GM19395 (cell line): Measurements from ENCODE around the gene CFAP46.
"Not testable (repeated sequence)": the region's sequence is repeated elsewhere in the genome, so short reads cannot be mapped to it uniquely, and the experiment has no call there.

Experiments used
- ATAC-seq: cut with Tn5 transposase; IDR thresholded peaks from one replicate; pipeline ENCODE4 v1.9.1; 2021; ENCODE audit warnings: mild to moderate bottlenecking, moderate library complexity; ENCODE audit not compliant: unreplicated experiment

CFAP46 gene

DNA sequence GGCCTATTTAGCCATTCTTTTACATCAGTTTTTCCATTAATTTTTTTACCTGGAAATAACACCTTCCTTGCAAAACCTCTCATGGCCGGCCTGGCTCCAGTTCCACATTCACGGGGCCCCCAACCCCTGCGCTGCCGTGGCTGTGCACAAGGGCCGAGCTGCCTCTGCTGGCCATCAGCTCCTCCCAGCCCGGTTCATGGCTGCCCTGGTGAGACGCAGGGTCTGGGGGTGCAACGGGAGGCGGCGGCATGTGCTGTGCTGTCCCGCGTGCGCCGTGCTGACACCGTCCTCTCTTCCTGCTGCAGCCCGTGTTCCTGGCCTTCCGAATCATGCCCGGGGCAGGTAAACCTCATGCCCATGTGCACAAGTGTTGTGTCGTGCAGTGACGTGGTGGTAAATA lies 160.8 kb downstream of the CFAP46 start:
- ATAC-seq, result no peak

DNA sequence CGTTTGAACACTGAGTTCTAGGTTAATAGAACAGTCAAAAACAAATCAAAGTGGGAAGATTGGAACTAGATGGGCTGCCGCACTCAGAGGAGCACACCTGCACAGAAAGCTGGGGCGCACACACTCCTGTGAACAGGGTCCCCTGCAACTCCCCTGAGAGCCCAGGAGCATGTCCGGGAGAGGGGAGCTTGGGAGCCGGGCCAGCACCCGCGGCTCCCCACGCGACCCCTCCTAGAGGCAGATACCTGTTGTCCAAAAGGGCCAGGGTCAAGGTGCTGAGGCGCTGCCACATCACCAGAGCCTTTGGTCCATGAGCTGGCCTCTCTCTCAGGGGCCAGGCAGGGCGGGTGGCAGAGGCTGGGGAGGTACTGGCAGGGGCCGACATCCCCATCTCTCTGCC lies 162.0 kb downstream of the CFAP46 start:
- ATAC-seq, result no peak

DNA sequence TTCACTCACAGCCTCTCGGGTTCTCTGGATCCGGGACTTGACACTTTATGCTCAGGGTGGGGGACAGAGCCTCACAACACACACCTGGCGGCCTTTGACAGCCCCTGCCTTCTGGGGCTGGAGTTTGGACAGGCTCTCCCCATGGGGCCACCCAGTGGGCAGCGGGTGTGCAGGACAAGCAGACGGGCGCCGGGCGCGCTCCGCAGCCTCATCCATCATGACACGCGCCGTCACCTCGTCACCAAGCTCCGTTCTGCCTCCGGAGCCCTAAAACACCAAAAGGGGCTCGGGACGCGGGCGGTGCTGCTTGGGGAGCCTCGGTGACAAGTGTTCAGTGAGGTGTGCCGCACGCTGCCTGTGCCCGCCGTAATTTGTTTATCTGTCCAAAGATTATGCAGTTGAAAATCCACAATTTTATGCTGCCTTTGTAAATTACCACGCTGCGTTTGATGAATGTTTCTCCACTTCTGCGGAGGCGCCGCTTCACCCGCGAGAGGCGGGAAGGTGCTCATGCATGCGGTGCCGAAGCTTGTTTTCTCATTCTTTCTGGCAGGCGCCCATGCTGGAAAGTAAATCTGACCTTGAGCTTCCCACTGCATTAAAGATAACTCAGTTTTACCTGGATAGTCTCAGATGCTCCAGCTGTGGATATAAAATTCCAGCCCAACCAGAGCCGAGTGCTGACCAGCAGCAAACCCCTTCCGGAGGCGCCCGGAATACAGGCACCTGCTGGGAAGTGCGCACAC lies 162.6 kb downstream of the CFAP46 start:
- no peak for ATAC-seq

DNA sequence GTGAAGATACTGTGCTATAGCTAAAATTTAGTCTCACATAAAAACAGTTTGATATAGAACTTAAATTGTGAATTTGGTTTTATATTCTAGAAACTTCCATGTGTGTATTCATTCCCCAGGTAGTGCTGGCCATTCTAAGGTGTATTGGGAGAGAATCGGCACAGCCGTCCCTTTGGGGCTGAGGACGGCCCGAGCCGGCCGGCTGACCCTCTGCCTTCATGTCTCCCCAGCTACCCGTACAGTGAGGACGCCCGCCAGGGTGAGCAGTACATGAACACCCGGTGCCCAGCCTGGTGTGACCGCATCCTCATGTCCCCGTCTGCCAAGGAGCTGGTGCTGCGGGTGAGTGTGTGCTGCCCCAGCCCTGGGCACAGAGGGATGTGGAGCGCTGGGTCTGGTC lies 164.9 kb downstream of the CFAP46 start:
- ATAC-seq, result no peak

DNA sequence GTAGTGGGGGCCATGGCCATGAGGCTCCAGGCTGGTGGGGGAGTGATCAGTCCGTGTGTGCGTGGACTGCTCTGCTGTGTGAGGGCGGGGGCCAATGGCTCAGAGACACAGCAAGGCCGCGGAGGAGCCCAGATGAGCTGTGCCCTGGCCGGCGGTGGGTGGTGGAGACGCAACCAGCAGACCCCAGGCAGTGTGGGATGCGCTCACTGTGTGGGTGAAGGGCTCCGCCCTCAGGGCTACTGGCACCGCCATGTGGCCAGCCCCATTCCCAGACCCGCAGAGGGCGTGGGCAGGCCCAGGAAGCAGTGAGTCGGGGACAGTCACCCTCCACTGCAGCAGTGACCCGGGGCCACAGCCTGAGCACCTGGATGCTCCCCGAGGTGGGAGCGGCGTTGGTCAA lies 165.5 kb downstream of the CFAP46 start:
- ATAC-seq, result no peak

DNA sequence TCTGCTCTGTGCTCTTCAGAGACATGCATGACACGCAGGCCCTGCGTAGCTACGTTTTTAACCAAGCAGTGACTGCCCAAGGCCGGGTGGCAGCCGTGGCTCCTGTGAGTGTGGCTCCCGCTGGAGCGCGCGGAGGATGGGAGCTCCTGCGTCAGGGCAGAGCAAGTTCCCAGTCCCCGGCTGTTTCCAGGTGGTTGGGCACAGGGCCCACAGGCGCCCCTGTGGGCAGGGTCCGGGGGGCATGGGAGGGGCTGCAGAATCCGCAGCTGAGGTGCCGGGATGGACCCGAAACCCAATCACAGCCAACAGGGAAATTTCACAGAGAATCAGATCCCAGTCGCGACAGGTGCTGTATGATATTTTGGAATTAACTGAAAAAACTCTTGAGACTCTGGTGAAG lies 166.2 kb downstream of the CFAP46 start:
- ATAC-seq, result no peak

GRCh38 chr10:132774902-132775863 lies 167.2 kb downstream of the CFAP46 start:
- no peak for ATAC-seq

- ATAC-seq, result no peak
These were observed 168.0 kb downstream of the CFAP46 start for GRCh38 chr10:132774181-132774901.

DNA sequence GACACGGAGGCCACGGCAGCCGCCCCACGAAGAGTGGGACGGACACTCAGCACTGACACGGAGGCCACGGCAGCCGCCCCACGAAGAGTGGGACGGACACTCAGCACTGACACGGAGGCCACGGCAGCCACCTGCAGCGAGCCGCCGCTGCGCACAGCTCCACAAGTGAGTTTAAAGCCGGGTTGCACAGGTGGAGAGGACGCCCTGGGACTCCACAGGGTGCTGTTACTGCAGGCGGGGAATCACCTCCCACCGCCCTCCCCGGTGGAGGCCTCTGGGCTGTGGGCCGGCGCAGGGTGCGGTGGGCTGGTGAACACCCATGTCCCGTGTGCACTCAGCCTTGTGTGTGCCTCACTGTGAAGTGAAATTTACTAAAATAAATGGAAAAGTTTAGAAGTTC lies 169.6 kb downstream of the CFAP46 start:
- not testable (repeated sequence) for ATAC-seq

DNA sequence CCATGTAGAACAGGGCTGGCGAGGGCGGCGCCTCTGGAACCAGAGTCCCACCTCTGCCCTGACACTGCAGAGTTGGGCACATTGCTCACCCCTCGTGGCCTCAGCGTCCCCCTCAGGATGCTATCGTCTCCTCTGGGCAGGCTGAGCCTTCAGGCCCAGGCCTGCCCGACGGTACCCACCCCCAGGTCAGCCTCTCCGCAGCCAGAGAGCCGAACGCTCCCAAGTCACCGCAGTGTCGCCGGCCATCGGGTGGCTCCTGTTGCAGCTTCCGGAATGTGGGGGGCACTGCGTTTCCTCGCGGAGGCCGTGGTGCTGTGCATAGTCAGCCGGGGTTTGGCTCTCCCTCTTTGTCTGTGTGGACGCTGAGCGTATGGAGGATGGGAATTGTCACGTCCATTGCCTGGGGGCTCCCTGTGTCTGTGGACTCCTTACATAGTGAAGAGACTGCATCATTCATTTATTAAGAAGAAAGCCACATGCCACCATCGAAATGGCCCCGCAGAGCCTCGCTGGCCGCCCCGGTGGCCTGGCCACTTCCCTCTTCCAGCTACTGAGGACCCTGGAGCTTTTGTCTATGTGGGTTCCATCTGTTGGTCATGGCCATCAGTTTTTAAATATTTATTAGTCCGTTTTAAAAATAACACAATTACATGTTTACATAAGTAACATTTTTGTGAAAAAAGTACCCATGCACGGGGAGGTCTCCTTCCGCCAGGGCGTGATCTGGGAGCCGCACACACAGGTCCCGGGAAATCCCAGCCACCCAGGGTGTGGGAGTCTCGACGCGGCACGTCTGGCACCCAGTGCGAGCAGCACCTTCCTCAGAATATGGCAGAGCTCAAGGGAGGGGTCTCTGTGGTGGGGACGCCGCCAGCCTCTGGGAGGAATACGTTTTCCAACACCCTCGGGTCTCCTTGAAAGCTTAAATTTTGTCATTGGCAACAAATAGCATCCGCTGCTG lies 172.0 kb downstream of the CFAP46 start:
- ATAC-seq, result no peak

DNA sequence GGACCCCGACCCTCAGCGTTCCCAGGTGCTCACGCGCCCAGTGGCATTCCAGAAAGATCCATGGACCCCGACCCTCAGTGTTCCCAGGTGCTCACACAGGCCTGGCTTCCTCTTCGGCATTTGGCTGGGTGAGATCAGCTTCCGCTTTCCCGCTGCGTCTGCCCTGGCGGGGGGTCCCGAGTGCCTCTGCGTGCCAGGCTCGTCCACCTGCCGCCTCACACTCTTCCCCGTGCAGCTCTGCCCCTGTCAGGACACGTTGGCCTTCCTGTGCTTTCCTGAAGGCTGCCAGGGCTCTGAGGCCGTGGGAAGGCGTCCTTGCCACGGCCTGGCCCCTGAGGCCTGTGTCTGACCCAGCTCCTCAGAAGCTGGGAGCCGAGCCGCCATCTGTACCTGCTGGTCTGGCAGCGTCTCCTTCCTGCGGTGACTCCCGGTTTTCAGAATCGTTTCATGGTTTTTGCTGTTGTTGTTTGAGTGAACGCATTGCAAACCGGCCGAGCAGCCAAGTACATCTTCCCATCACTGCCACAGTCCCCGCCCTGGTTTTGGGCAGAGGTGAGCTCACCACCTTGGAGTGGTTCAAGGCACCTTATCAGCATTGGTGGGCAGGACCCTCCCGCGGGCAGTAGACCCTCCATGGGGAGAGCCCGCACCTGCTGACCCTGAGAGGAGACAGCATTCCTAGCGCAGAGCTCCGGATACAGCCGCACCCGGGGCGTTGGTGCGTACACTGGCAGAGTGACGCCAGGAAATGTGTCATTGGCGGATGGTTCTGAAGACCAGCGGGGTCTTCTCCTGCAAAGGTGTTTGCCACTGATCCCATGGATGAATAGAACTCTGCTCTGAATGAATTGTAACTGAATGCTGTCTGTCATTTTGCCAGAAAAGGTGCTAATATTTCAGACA lies 173.8 kb downstream of the CFAP46 start:
- no peak for ATAC-seq

- ATAC-seq, result no peak
These were observed 176.1 kb downstream of the CFAP46 start for GRCh38 chr10:132766291-132766690.

DNA sequence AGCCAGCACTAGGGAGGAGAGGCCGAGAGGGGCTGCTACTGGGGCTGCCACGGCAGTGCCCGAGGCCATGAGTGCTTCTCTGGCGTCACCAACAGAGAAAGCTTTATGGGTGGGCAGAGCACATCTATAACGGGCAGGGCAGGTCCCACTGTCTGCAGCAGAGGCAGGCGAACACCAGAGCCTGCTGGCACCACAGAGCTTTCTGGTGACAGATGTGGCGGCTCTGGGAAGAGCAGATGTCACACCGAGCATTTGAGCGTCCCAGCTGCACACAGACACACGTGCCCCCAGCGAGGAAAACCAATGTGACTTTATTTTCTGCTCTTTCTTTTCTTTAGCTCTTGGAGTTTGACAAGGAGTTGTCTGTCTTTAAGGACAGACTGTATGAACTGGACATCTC lies 176.9 kb downstream of the CFAP46 start:
- no peak for ATAC-seq

DNA sequence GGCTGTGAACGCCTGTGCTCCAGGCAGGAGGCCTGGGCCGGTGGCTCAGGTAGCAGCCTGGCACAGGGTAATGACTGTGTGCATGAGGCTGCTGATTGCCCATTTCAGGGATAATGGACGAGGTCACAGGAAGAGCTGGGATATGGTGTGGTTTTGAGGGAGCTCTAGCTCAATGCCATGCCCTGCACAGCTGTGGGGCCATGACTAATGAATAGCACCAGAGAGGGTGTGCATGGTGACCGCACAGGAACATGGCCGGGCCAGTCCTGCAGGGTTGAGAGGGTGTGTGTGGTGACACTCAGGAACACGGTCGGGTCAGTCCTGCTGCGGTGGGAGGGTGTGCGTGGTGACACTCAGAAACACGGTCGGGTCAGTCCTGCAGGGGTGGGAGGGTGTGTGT lies 178.3 kb downstream of the CFAP46 start:
- ATAC-seq, result no peak

DNA sequence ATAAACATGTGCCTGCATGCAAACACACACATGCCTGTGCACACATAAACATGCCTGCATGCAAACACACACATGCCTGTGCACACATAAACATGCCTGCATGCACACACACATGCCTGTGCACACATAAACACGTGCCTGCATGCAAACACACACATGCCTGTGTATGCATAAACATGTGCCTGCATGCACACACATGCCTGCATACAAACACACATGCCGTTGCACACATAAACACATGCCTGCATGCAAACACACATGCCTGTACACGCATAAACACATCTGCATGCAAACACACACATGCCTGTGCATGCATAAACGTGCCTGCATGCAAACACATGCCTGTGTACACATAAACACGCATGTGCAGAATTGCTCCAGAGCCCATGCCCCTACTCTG lies 178.8 kb downstream of the CFAP46 start:
- ATAC-seq, result no peak

- ATAC-seq, result no peak
These were observed 180.1 kb downstream of the CFAP46 start for GRCh38 chr10:132762267-132762666.

DNA sequence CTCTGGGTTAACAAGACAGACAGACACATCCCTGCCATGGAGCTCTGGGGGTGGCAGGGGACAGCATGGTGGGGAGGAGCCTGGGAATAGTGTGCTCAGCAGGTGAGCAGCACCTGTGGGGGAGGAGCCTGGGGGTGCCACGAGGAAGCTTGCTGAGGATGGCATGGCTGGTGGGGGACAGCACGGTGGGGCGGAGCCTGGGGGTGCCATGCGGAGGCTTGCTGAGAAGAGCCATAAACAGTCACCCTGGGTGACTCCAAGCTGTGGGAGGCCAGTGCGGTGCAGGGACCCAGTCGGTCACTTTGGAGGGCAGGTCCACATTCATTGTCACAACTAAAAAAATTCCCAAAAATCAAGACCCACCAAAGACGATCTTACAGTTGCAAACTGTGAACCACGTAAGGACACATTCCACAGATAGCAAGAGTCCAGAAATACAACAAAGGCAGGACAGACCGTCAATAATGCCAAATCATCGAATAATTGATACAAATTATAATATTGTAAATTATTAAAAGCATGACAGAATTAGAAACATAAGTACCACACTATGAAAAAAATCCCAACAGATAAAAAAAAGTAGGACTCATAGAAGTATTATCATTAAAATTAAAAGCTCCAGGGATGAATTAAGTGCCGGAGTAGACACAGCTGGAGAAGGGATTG lies 180.8 kb downstream of the CFAP46 start:
- no peak for ATAC-seq

DNA sequence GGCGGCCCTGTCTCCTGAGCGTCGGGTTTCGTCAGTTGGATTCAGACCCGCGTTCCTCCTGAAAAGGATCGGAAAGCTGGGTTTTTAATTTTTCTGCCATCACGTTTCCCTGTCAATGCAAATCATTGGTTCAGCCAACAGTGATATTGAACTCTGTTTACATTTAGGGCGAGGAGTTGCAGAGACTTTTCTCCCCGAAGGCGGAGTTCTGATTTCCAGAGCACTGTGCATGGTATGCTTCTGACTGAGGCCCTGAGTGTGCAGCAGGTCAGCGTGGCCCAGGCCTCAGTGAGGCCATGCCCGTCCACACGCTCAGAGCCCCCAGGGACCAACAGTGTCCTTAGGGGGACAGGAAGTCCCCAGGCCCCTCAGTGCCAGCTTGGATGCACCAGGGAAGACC lies 183.5 kb downstream of the CFAP46 start:
- ATAC-seq, result no peak
